ENCODE measurements around the gene XKRX. TPM values are rescaled to one million over a fixed set of nuclear protein-coding genes. Genes with fewer than 3 reads are reported as not detected.

Gene XKRX
- total and polyA plus RNA-seq, 2 of the 8 experiments (the other 6 are each of a cell fraction or from before 2014, with no cell fraction given), result 0.70 to 1.3 TPM

- ChIA-PET CTCF (ENCODE audit: partially characterized antibody) (no interaction called here), POLR2A (ENCODE audit: partially characterized antibody) (no interaction called here)
- no peak overlapping the region for H3K56ac ChIP-seq (replicated peaks; ENCODE audit: insufficient read length, low read depth, low read length)
- H3K23me2 ChIP-seq (ENCODE audit: low read depth, low read length), result no peaks in the 10 kb centered on the region
- no peaks in the 10 kb centered on the region for H3K4me1 ChIP-seq (replicated peaks in 1 of 4; ENCODE audit: control insufficient read depth in 3 of 4, insufficient read depth in 4 of 4, low read length in 3 of 4)
- H3K23ac ChIP-seq (ENCODE audit: insufficient read length), result no peak overlapping the region
- no peak overlapping the region for H2BK12ac ChIP-seq (ENCODE audit: low read depth, low read length)
- WGBS, 2 experiments (ENCODE audit: extremely low coverage in 1 of 2, insufficient coverage in 1 of 2, insufficient read length in 1 of 2, insufficient replicate concordance in 2 of 2, low coverage in 1 of 2, low lambda C conversion rate in 2 of 2, missing lambda C conversion rate in 1 of 2), result 100% methylated on average over 2 of the region's 2 CpGs; no CpG with 5 or more reads in 1 of the 2 experiments
- no peak overlapping the region for H2AFZ ChIP-seq (ENCODE audit: low read length)
- no peak overlapping the region for H3K4ac ChIP-seq (replicated peaks; ENCODE audit: insufficient read length, low read depth, low read length)
- H4K5ac ChIP-seq (ENCODE audit: insufficient read length, low read depth, low read length), result no peak overlapping the region
- no peaks in the 10 kb centered on the region for H3K9me3 ChIP-seq (ENCODE audit: insufficient read depth in 2 of 2, low read depth in 1 of 2, low read length in 1 of 2)
- no peak overlapping the region for H4K91ac ChIP-seq (replicated peaks; ENCODE audit: insufficient read length, low read length)
- H3K27ac ChIP-seq (ENCODE audit: low read depth, low read length), result no peak overlapping the region
- H2BK120ac ChIP-seq (replicated peaks; ENCODE audit: low read depth, low read length), result no peak overlapping the region
- no peak for FAIRE-seq
- H3K18ac ChIP-seq (ENCODE audit: extremely low read depth, low read length), result no peak overlapping the region
- H3K36me3 ChIP-seq (ENCODE audit: control insufficient read depth in 2 of 4, insufficient read depth in 4 of 4, low read length in 3 of 4), result no peaks in the 10 kb centered on the region
- H3K14ac ChIP-seq (ENCODE audit: insufficient read length), result no peak overlapping the region
- no peaks in the 10 kb centered on the region for H4K20me1 ChIP-seq (replicated peaks in 1 of 2; ENCODE audit: control insufficient read depth in 1 of 2, insufficient read depth in 2 of 2, low read length in 2 of 2)
- no peak overlapping the region for H2BK5ac ChIP-seq (ENCODE audit: low read depth, low read length)
- H3K9ac ChIP-seq (replicated peaks in 1 of 4; ENCODE audit: extremely low read depth in 1 of 4, low read depth in 3 of 4, low read length in 3 of 4), result no peak overlapping the region
- no peak overlapping the region for H2AK5ac ChIP-seq (ENCODE audit: low read depth, low read length)
- no peak overlapping the region for H3K4me3 ChIP-seq (ENCODE audit: extremely low read depth in 1 of 4, insufficient read depth in 2 of 4, low read depth in 3 of 4, low read length in 4 of 4)
- no peak for DNase-seq (ENCODE audit: low read depth in 1 of 2, low spot score in 2 of 2)
- H4K8ac ChIP-seq (ENCODE audit: extremely low read depth, insufficient read depth, low read length), result no peak overlapping the region
- no peak overlapping the region for H3K4me2 ChIP-seq (ENCODE audit: insufficient read depth in 1 of 2, low read depth in 2 of 2, low read length in 2 of 2)
- no peaks in the 10 kb centered on the region for H3K79me2 ChIP-seq (ENCODE audit: control insufficient read depth in 1 of 2, insufficient read depth in 2 of 2, low read length in 2 of 2)
- H3K79me1 ChIP-seq (ENCODE audit: low read depth, low read length), result no peaks in the 10 kb centered on the region
- H2BK20ac ChIP-seq (ENCODE audit: low read length), result no peak overlapping the region
- H2BK15ac ChIP-seq (ENCODE audit: low read length), result no peak overlapping the region
- no peaks in the 10 kb centered on the region for H3K27me3 ChIP-seq (replicated peaks in 1 of 4; ENCODE audit: control insufficient read depth in 3 of 4, extremely low read depth in 1 of 4, insufficient read depth in 3 of 4, low read length in 3 of 4)
- no peak for TF ChIP-seq RBBP5 (IDR thresholded peaks at IDR 0.05; ENCODE audit: borderline replicate concordance, low read depth, low read length)
- no peak for TF ChIP-seq ZNF274 (IDR thresholded peaks at IDR 0.05; ENCODE audit: borderline replicate concordance, extremely low read depth, low read length)
- no peak for TF ChIP-seq RFX5 (IDR thresholded peaks at IDR 0.05; ENCODE audit: borderline replicate concordance, low read depth, low read length)
- TF ChIP-seq POLR2AphosphoS5 (IDR thresholded peaks at IDR 0.05; ENCODE audit: low read depth, low read length), result no peak
- no peak for TF ChIP-seq JUN (IDR thresholded peaks at IDR 0.05; ENCODE audit: low read depth, low read length)
- no peak for TF ChIP-seq CBX5 (IDR thresholded peaks at IDR 0.05; ENCODE audit: low read depth, low read length)
- TF ChIP-seq PHF8 (conservative IDR thresholded peaks at IDR 0.05; ENCODE audit: low read depth, low read length), result no peak
- TF ChIP-seq RXRA (IDR thresholded peaks at IDR 0.05; ENCODE audit: insufficient read depth, low read depth, low read length), result no peak
- TF ChIP-seq, protein P1, sequence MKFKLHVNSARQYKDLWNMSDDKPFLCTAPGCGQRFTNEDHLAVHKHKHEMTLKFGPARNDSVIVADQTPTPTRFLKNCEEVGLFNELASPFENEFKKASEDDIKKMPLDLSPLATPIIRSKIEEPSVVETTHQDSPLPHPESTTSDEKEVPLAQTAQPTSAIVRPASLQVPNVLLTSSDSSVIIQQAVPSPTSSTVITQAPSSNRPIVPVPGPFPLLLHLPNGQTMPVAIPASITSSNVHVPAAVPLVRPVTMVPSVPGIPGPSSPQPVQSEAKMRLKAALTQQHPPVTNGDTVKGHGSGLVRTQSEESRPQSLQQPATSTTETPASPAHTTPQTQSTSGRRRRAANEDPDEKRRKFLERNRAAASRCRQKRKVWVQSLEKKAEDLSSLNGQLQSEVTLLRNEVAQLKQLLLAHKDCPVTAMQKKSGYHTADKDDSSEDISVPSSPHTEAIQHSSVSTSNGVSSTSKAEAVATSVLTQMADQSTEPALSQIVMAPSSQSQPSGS (IDR thresholded peaks at IDR 0.05; ENCODE audit: low read length), result no peak
- TF ChIP-seq RNF2 (IDR thresholded peaks at IDR 0.05; ENCODE audit: borderline replicate concordance, low read depth, low read length, missing control alignments, poor library complexity, severe bottlenecking), result no peak
- TF ChIP-seq SUZ12 (IDR thresholded peaks at IDR 0.05; ENCODE audit: low read length), result no peak
- TF ChIP-seq MAFK (IDR thresholded peaks at IDR 0.05; ENCODE audit: low read depth, low read length), result no peak
- no peak for TF ChIP-seq POU5F1 (IDR thresholded peaks at IDR 0.05; ENCODE audit: low read depth, low read length)
These were observed 24.3 kb downstream of the XKRX start for GRCh38 chrX:100904433-100904832.
